HL-60 (cell line): ENCODE data around the gene HELZ.

Experiments
- DNase-seq, 2 experiments: peaks; one replicate each; pipeline ENCODE4 v3.0.0-alpha.2; 2010 to 2020; ENCODE audit warnings: low read depth in 1 of 2, low spot score in 1 of 2
- H3K27ac ChIP-seq: fragments of 250-450 bp; sonication (Bioruptor Pico); replicated peaks from 2 replicates; pipeline ENCODE4 v1.5.1; 2020; ENCODE audit warnings: mild to moderate bottlenecking, moderate library complexity
- H3K27me3 ChIP-seq: fragments of 250-450 bp; sonication (Bioruptor Pico); 2 replicates; pipeline ENCODE4 v1.5.1; 2021; ENCODE audit warnings: mild to moderate bottlenecking, moderate library complexity; ENCODE audit not compliant: insufficient read depth, poor library complexity, severe bottlenecking
- H3K4me3 ChIP-seq: replicated peaks from 2 replicates; pipeline ENCODE4 v1.5.1; 2011; ENCODE audit warnings: mild to moderate bottlenecking, control low read depth, low read length; ENCODE audit not compliant: insufficient read depth
- GABPA ChIP-seq: IDR thresholded peaks from 2 replicates; pipeline ENCODE4 v1.6.1; 2012; ENCODE audit warnings: low read depth
- POLR2AphosphoS5 ChIP-seq: IDR thresholded peaks from 2 replicates; pipeline ENCODE4 v1.6.1; 2012; ENCODE audit warnings: low read depth
- SPI1 ChIP-seq: IDR thresholded peaks from 2 replicates; pipeline ENCODE4 v1.6.1; 2012; ENCODE audit warnings: low read depth, mild to moderate bottlenecking, borderline replicate concordance
- TF ChIP-seq, protein P1 (sequence below): IDR thresholded peaks from 2 replicates; pipeline ENCODE4 v1.6.1; 2012; ENCODE audit warnings: low read depth; ENCODE audit not compliant: insufficient replicate concordance
- TF ChIP-seq, protein P2 (sequence below): IDR thresholded peaks from one replicate; pipeline ENCODE4 v1.5.1; 2011; ENCODE audit warnings: low read length, control low read depth, inconsistent platforms; ENCODE audit not compliant: insufficient read depth

The HELZ gene

DNA sequence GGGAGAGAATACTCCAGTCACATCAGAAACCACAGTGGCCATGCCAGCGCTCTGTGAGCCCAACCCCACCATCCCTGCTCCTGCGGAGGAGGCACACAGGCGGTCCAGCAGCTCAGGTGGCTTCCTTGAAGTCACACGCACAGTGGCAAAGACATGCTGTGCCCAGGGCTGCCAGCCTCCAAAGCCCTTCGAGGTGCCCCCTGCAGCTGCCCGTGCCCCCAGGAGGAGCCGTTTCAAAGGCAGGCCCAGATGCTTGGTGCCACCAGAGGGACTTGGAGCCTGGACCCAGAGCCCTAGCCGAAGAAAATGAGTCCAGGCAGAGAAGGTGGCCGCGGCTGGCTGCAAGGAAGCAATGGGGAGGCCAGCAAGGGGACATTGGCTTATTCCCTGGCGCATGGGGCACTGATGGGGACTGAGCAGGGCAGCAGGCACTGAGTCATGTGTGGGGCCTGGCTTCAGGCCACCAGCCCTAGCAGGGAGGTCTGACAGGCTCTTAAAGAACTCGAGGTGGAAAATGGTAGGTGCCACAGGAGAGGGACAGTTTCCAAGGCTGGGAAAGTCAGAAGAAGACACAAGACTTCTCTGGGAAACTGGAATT lies 217.9 kb downstream of the HELZ start:
- TF ChIP-seq POLR2AphosphoS5 (no peak), GABPA (no peak), SPI1 (no peak)
- TF ChIP-seq, protein P1, sequence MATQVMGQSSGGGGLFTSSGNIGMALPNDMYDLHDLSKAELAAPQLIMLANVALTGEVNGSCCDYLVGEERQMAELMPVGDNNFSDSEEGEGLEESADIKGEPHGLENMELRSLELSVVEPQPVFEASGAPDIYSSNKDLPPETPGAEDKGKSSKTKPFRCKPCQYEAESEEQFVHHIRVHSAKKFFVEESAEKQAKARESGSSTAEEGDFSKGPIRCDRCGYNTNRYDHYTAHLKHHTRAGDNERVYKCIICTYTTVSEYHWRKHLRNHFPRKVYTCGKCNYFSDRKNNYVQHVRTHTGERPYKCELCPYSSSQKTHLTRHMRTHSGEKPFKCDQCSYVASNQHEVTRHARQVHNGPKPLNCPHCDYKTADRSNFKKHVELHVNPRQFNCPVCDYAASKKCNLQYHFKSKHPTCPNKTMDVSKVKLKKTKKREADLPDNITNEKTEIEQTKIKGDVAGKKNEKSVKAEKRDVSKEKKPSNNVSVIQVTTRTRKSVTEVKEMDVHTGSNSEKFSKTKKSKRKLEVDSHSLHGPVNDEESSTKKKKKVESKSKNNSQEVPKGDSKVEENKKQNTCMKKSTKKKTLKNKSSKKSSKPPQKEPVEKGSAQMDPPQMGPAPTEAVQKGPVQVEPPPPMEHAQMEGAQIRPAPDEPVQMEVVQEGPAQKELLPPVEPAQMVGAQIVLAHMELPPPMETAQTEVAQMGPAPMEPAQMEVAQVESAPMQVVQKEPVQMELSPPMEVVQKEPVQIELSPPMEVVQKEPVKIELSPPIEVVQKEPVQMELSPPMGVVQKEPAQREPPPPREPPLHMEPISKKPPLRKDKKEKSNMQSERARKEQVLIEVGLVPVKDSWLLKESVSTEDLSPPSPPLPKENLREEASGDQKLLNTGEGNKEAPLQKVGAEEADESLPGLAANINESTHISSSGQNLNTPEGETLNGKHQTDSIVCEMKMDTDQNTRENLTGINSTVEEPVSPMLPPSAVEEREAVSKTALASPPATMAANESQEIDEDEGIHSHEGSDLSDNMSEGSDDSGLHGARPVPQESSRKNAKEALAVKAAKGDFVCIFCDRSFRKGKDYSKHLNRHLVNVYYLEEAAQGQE: no peak
- TF ChIP-seq, protein P2, sequence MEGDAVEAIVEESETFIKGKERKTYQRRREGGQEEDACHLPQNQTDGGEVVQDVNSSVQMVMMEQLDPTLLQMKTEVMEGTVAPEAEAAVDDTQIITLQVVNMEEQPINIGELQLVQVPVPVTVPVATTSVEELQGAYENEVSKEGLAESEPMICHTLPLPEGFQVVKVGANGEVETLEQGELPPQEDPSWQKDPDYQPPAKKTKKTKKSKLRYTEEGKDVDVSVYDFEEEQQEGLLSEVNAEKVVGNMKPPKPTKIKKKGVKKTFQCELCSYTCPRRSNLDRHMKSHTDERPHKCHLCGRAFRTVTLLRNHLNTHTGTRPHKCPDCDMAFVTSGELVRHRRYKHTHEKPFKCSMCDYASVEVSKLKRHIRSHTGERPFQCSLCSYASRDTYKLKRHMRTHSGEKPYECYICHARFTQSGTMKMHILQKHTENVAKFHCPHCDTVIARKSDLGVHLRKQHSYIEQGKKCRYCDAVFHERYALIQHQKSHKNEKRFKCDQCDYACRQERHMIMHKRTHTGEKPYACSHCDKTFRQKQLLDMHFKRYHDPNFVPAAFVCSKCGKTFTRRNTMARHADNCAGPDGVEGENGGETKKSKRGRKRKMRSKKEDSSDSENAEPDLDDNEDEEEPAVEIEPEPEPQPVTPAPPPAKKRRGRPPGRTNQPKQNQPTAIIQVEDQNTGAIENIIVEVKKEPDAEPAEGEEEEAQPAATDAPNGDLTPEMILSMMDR: no peak
- Histone ChIP-seq H3K27me3 (no peaks in the 10 kb centered on the region), H3K27ac (no peak overlapping the region), H3K4me3 (no peak overlapping the region)
- DNase-seq: no peak

DNA sequence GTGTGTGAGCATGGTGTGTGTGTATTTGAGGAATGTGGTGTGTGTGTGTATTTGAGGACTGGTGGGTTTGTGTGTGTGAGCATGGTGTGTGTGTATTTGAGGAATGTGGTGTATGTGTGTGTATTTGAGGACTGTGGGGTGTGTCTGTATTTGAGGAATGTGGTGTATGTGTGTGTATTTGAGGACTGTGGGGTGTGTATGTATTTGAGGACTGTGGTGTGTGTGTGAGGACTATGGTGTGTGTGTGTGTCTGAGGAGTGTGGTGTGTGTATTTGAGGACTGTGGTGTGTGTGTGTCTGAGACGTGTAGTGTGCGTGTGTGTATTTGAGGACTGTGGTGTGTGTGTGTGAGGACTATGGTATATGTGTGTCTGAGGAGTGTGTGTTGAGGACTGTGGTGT lies 218.7 kb downstream of the HELZ start:
- H3K4me3 ChIP-seq: no peak overlapping the region
- TF ChIP-seq, protein P1: no peak
- TF ChIP-seq POLR2AphosphoS5: no peak
- TF ChIP-seq GABPA: no peak
- no peak for TF ChIP-seq SPI1
- TF ChIP-seq, protein P2: no peak
- H3K27me3 ChIP-seq: no peaks in the 10 kb centered on the region
- DNase-seq: no peak
- H3K27ac ChIP-seq: no peak overlapping the region

DNA sequence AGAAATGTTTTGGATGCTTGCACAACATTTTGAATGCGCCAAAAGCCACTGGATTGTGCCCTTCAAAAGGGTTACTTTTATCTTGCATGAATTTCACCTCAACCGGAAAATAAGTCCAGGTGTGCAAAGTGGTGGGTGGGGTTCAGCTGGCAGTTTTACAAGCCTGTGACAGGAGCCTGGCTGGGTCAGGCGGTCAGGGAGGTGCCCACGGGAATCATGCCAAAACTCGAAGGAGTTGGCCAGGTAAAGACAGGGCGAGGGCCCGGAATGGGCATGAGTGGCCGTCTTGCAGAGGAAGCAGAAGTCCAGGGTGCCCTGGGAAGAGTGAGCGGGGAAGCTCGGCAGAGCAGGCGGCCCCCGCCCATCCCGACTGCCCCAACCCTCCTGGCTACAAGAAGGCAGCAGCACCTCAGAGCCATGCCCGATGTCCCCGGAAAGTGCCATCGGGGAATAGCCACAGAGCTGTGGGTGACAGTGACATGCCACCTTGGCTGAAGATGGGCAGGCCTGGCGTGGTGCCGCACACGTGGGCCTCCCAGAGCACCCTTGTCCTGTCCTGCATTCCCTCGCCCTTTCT lies 219.7 kb downstream of the HELZ start:
- DNase-seq: no peak
- Histone ChIP-seq H3K27ac (no peak overlapping the region), H3K4me3 (no peak overlapping the region), H3K27me3 (no peaks in the 10 kb centered on the region)
- TF ChIP-seq SPI1 (no peak), POLR2AphosphoS5 (no peak), GABPA (no peak)
- TF ChIP-seq, protein P1: no peak
- TF ChIP-seq, protein P2: no peak
